Activated CD4-positive, alpha-beta memory T cell treated with anti-CD3 and anti-CD28 coated beads, Interleukin-2, amount 10 ng/mL, durations not matched to agents 7 days and 5 days (primary cell): ENCODE measurements around the gene RRP1. TPM values are rescaled to one million over a fixed set of nuclear protein-coding genes. Genes with fewer than 3 reads are reported as not detected.
A peak's percentile ranks its signal among the peaks of the same experiment; 100 is the strongest.

Source experiments
- CTCF ChIA-PET: fragments of 350-600 bp; sonication (Branson Sonifier 250); formaldehyde crosslinking; loops from one replicate; lab custom pipeline; 2021; ENCODE audit warnings: antibody characterized with exemption, inconsistent platforms; lab: Charles Lee
- POLR2A ChIA-PET: fragments of 350-600 bp; sonication (Branson Sonifier 250); formaldehyde crosslinking; loops from one replicate; lab custom pipeline; 2021; ENCODE audit warnings: antibody characterized with exemption; lab: Charles Lee
- DNase-seq: peaks from one replicate; pipeline ENCODE4 v3.0.0-alpha.2; 2020
- H3K27ac Mint-ChIP-seq: one replicate; pipeline ENCODE4 v1.8.0; 2021; ENCODE audit warnings: mild to moderate bottlenecking, mixed read lengths
- H3K27me3 Mint-ChIP-seq: one replicate; pipeline ENCODE4 v1.8.0; 2021; ENCODE audit warnings: mixed read lengths
- H3K36me3 Mint-ChIP-seq: one replicate; pipeline ENCODE4 v1.8.0; 2021; ENCODE audit warnings: low read depth, mixed read lengths
- H3K4me1 Mint-ChIP-seq: one replicate; pipeline ENCODE4 v1.8.0; 2021; ENCODE audit warnings: mixed read lengths
- H3K4me3 Mint-ChIP-seq: one replicate; pipeline ENCODE4 v1.8.0; 2021; ENCODE audit warnings: mild to moderate bottlenecking, mixed read lengths
- H3K9me3 Mint-ChIP-seq: one replicate; pipeline ENCODE4 v1.8.0; 2021; ENCODE audit warnings: mixed read lengths
- total RNA-seq, 2 experiments: library from RNA; stranded (reverse); gene quantifications; one replicate each; pipeline ENCODE4 v1.2.3, GENCODE V29; 2021

RRP1 gene
- total RNA-seq, 2 experiments from 2014 or later, result 22.4 to 22.6 TPM

DNA sequence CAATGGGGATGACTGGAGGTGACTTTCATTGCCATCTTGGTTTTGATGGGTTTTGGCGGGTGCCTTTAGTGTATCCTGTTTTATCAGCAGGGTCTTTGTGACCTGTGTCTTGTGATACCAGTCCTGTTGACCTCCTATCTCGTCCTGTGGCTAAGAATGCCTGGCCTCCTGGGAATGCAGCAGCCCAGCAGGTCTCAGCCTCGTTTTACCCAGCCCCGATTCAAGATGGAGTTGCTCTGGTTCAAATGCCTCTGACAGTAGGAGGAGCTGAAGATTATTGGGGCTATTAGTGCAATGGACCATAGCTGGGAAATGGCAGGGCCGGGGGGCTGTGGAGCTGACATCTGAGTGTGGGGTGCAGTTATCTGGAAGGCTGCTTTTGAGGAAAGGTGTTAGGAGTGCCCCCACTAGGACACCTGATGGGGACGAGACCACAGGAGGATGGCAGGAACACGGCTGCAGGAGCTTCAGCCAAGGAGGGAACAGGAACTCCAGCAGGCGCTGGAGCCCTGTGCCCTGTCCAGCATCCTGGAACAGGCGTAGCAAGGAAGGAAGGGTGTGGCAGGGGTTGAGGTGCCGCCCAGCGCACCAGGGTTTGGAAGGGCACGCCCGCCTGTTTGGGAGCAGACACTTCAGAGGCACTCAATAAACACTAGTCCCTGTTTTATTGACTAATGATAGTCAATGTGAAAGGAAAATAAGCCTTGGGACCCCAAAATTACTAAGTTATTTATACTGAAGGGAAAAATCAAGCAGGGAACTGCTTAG lies 60.3 kb downstream of the RRP1 start:
- CTCF ChIA-PET, result no interaction called here
- H3K27ac Mint-ChIP-seq, result no peak overlapping the region
- DNase-seq, result no peak
- no peak overlapping the region for H3K4me3 Mint-ChIP-seq
- no peaks in the 10 kb centered on the region for H3K27me3 Mint-ChIP-seq
- H3K36me3 Mint-ChIP-seq, result peaks cover 12% of the 10 kb centered on the region
- peaks cover 25% of the 10 kb centered on the region for H3K4me1 Mint-ChIP-seq
- peaks cover 13% of the 10 kb centered on the region for H3K9me3 Mint-ChIP-seq
- POLR2A ChIA-PET, result interaction anchor here (1.0 kb wide), 1 partner anchor 13 kb away, joined by 4 read pairs; no protein-coding TSS in a partner anchor

DNA sequence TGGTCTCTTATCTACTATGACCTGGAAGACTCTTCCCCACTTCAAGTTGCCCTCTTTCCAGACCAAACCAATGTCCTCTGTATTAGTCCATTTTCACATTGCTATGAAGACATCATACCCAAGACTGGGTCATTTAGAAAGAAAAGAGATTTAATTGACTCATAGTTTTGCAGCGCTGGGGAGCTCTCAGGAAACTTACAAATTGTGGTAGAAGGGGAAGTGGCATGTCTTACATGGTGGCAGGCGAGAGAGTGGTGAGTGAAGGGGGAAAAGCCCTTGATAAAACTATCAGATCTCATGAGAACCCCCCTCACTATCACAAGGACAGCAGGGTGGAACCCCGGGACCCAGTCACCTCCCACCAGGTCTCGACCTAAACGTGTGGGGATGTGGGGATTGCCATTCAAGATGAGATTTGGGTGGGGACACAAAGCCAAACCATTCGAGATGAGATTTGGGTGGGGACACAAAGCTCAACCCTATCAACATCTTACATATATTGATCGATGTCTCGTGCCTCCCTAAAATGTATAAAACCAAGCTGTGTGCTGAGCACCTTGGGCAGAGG lies 61.4 kb downstream of the RRP1 start:
- Mint-ChIP-seq H3K4me3 (no peak overlapping the region), H3K27me3 (no peaks in the 10 kb centered on the region), H3K36me3 (peaks cover 12% of the 10 kb centered on the region), H3K9me3 (peaks cover 13% of the 10 kb centered on the region), H3K4me1 (peaks cover 34% of the 10 kb centered on the region), H3K27ac (no peak overlapping the region)
- DNase-seq, result no peak
- CTCF ChIA-PET, result no interaction called here
- POLR2A ChIA-PET, result interaction anchor here (0.7 kb wide), 1 partner anchor 22 kb away, joined by 3 read pairs; no protein-coding TSS in a partner anchor

DNA sequence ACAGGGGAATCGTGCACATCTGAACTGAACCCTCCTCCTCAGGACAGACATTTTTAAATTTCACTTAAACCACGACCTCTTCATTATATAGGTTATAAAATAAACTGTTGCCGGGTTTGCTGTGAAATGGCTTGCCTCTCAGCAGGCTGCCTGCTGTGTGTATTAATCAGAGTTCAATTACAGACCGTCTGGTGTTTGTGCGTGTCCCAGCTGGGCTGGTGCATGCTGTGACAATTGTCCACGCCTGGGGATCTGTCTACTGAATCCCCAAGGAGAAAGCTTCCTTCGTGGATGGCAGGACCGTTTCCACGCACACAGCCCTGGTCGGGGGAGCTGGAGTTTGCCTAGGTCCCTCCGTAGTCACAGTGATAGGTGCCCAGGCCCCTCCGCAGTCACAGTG lies 62.2 kb downstream of the RRP1 start:
- ChIA-PET POLR2A (interaction anchor here (0.7 kb wide), 1 partner anchor 22 kb away, joined by 3 read pairs; no protein-coding TSS in a partner anchor), CTCF (interaction anchor here (0.6 kb wide), 1 partner anchor 228 kb away, joined by 3 read pairs; no protein-coding TSS in a partner anchor)
- no peak overlapping the region for H3K4me3 Mint-ChIP-seq

DNA sequence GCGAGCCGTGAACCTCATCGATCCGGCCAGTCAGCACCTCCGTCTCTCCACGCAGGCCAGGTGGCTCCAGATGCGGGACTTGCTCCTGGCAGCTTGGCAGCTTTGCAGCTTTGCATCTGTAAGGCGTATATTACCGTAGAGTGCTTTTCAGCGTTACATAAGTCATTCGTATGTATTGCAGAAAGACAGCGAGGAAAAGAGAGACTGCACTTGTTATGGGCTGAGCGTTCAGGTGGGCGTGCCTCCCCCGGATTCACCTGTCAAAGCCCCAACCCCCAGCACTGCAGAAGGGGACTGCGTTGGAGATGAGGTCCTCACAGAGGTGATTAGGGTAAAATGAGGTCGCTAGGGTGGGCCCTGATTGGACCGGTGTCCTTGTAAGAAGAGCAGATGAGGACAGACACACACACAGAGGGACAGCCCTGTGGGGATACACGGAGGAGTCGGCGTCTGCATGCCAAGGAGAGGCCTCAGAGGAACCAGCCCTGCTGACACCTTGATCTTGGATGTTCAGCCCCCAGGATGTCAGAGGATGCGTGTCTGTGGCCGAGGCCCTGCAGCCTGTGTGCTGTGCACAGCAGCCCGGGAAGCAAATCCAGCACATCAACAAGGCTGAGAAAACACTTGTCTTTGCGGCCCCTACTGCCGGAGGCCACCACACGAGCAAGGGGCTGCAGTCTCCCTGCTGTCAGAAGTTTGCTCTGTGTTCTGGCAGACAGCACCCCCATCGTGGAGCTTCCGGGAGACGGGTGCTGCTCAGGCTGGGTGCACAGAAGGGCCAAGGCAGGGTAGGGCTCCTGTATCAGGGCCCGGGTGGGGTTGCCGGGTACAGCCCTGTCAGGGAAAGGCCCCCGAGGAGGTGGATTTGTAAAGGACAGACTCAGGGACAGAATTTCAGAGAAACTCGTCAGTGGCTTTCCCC lies 64.7 kb downstream of the RRP1 start:
- peak overlapping the region; percentile 93 for H3K27ac Mint-ChIP-seq
- H3K27me3 Mint-ChIP-seq, result no peaks in the 10 kb centered on the region
- H3K36me3 Mint-ChIP-seq, result peaks cover 12% of the 10 kb centered on the region
- ChIA-PET CTCF (no interaction called here), POLR2A (interaction anchor here (1.1 to 1.5 kb wide), 3 partner anchors 10 to 30 kb away, joined by 4 to 8 read pairs (median 5); no protein-coding TSS in a partner anchor)
- H3K4me1 Mint-ChIP-seq, result peaks cover 45% of the 10 kb centered on the region
- peaks cover 13% of the 10 kb centered on the region for H3K9me3 Mint-ChIP-seq
- DNase-seq, result no peak
- peak overlapping the region; percentile 54 for H3K4me3 Mint-ChIP-seq

More for the DNA sequence above, 62.2 kb downstream of the RRP1 start:
- H3K36me3 Mint-ChIP-seq, result peaks cover 12% of the 10 kb centered on the region
- peaks cover 13% of the 10 kb centered on the region for H3K9me3 Mint-ChIP-seq
- H3K4me1 Mint-ChIP-seq, result peaks cover 38% of the 10 kb centered on the region
- no peak for DNase-seq
- no peaks in the 10 kb centered on the region for H3K27me3 Mint-ChIP-seq
- no peak overlapping the region for H3K27ac Mint-ChIP-seq

Other genes starting within 250 kb of the RRP1 start
- under 1 TPM; 0.15 to 0.40 TPM for gene HSF2BP, start 130.1 kb upstream of the RRP1 start, total RNA-seq
- 10 to 100 TPM; 43.3 to 43.7 TPM for gene RRP1B, start 130.0 kb upstream of the RRP1 start, total RNA-seq
- 10 to 100 TPM; 94.1 to 95.0 TPM for gene PDXK, start 70.4 kb upstream of the RRP1 start, total RNA-seq
- 10 to 100 TPM; 54.3 to 55.6 TPM for gene CSTB, start 13.3 kb upstream of the RRP1 start, total RNA-seq
- 100 to 1,000 TPM; 101 to 102 TPM for gene AGPAT3, start 75.6 kb downstream of the RRP1 start, total RNA-seq
- 10 to 100 TPM; 76.0 to 76.5 TPM for gene TRAPPC10, start 222.7 kb downstream of the RRP1 start, total RNA-seq